Transverse colon (tissue), 4 donors: ENCODE measurements around the gene IMMT. TPM values are rescaled to one million over a fixed set of nuclear protein-coding genes. Genes with fewer than 3 reads are reported as not detected.

ENCODE experiments used
- DNase-seq: peaks from one replicate; pipeline ENCODE4 v3.0.0-alpha.2; 2019
- H3K27ac ChIP-seq, 4 donors: fragments of 200-600 bp; sonication (generic); 2 replicates each; pipeline ENCODE4 v1.5.1; 2016 to 2018; ENCODE audit warnings: inconsistent platforms in 4 of 4
- H3K27me3 ChIP-seq: fragments of 200-600 bp; sonication (generic); 2 replicates; pipeline ENCODE4 v1.5.1; 2017; ENCODE audit warnings: inconsistent platforms
- H3K36me3 ChIP-seq, 4 donors: fragments of 200-600 bp; sonication (generic); 2 replicates each; pipeline ENCODE4 v1.5.1; 2017 to 2019; ENCODE audit warnings: inconsistent platforms in 4 of 4
- H3K4me1 ChIP-seq, 4 donors: fragments of 200-600 bp; sonication (generic); 2 replicates each; pipeline ENCODE4 v1.5.1; 2017 to 2020; ENCODE audit warnings: inconsistent platforms in 4 of 4
- H3K4me3 ChIP-seq, 4 donors: fragments of 200-600 bp; sonication (generic); 1 replicate in 1 of 4; 2 replicates in 3 of 4; pipeline versions ENCODE4 v1.5.1 to v1.6.1; 2017 to 2019; ENCODE audit warnings: inconsistent platforms in 4 of 4
- H3K9me3 ChIP-seq, 2 donors: fragments of 200-600 bp; sonication (generic); 2 replicates each; pipeline ENCODE4 v1.5.1; 2017 to 2019; ENCODE audit warnings: inconsistent platforms in 2 of 2
- CTCF ChIP-seq, 5 experiments: fragments of 200-600 bp in 3 of 5; fragments of 450-650 bp in 2 of 5; sonication (generic) in 3 of 5; IDR thresholded peaks; 1 replicate in 2 of 5; 2 replicates in 3 of 5; pipeline ENCODE4 v1.5.1; 2016 to 2017; ENCODE audit warnings: antibody characterized with exemption in 5 of 5, inconsistent platforms in 3 of 5, mild to moderate bottlenecking in 2 of 5, moderate library complexity in 1 of 5
- EP300 ChIP-seq: sonication (generic); formaldehyde crosslinking; IDR thresholded peaks from one replicate; pipeline ENCODE4 v1.6.1; 2017; ENCODE audit warnings: antibody characterized with exemption, low read depth
- POLR2A ChIP-seq: fragments of 450-650 bp; IDR thresholded peaks from one replicate; pipeline ENCODE4 v1.6.1; 2016; ENCODE audit warnings: antibody characterized with exemption, mild to moderate bottlenecking, moderate library complexity
- POLR2AphosphoS5 ChIP-seq, 3 donors: sonication (generic); formaldehyde crosslinking; IDR thresholded peaks; one replicate each; pipeline ENCODE4 v1.6.1; 2016; ENCODE audit warnings: antibody characterized with exemption in 3 of 3
- WGBS, 2 donors: methylation state at CpG; one replicate each; pipeline ENCODE4 v1.1.5; 2018; ENCODE audit warnings: low coverage in 1 of 2; 5-methylcytosine and 5-hydroxymethylcytosine counted together
- in situ Hi-C, 4 donors: fragments of 200-750 bp; cut with MboI; loops; one replicate each; pipeline versions ENCODE4 v1.15.0 to v1.15.1; 2017; ENCODE audit warnings: low sequenced_read_pairs in 3 of 4, low pct_ligation_motif_present in 1 of 4, low pct_unique_long_range_greater_than_20kb in 1 of 4
- intact Hi-C: fragments of 100-400 bp; cut with DNase I; formaldehyde crosslinking; loops from one replicate; pipeline ENCODE4 v1.15.1; 2023; ENCODE audit warnings: low total_unique reads
- small RNA-seq, 4 donors: library from RNA; depleted of rRNA; stranded (forward); fragments of <200 nt; gene quantifications; one replicate each; pipeline ENCODE3, GENCODE V24; 2016
- total RNA-seq, 4 donors: library from RNA; depleted of rRNA; stranded (reverse); fragments of >200 nt; gene quantifications; one replicate each; pipeline ENCODE4 v1.1.0, GENCODE V29; 2016

IMMT gene
- total RNA-seq, 4 donors from 2014 or later, result 44.4 to 149 (median 85.8) TPM

- TF ChIP-seq EP300, result no peak
- TF ChIP-seq CTCF (IDR thresholded peaks at IDR 0.05), result no peak
- TF ChIP-seq POLR2A, result no peak
- DNase-seq, result no peak
- no peaks in the 10 kb centered on the region for H3K27me3 ChIP-seq
- no peaks in the 10 kb centered on the region for H3K4me1 ChIP-seq
- intact Hi-C loops (no loop called here), in situ Hi-C loops (loop anchor here in 1 of 4 donors (25.0 kb wide), 1 partner anchor 461 kb away; no protein-coding TSS in a partner anchor)
- no peaks in the 10 kb centered on the region for H3K9me3 ChIP-seq
- H3K27ac ChIP-seq, result no peak overlapping the region
- 78 to 100% methylated on average over 1 of the region's 1 CpG for WGBS, 2 donors
- peaks cover 0 to 29% (median 13%) of the 10 kb centered on the region in 4 donors for H3K36me3 ChIP-seq
- H3K4me3 ChIP-seq, result no peak overlapping the region
Observed at GRCh38 chr2:86097913-86098312, 97.3 kb downstream of the IMMT start.

GRCh38 chr2:86097114-86097896 lies 98.0 kb downstream of the IMMT start:
- Histone ChIP-seq H3K27ac (no peak overlapping the region), H3K27me3 (no peaks in the 10 kb centered on the region), H3K4me1 (no peaks in the 10 kb centered on the region), H3K36me3 (peaks cover 0 to 29% (median 13%) of the 10 kb centered on the region in 4 donors), H3K9me3 (no peaks in the 10 kb centered on the region), H3K4me3 (no peak overlapping the region)
- no peak for DNase-seq
- 92 to 94% methylated on average over 3 of the region's 3 CpGs for WGBS, 2 donors
- in situ Hi-C loops, result loop anchor here in 1 of 4 donors (25.0 kb wide), 1 partner anchor 460 kb away; no protein-coding TSS in a partner anchor
- intact Hi-C loops, result no loop called here
- no peak for TF ChIP-seq CTCF (IDR thresholded peaks at IDR 0.05)
- TF ChIP-seq POLR2A, result no peak
- no peak for TF ChIP-seq POLR2AphosphoS5 (IDR thresholded peaks at IDR 0.05)
- no peak for TF ChIP-seq EP300

GRCh38 chr2:86094229-86094628 lies 101.0 kb downstream of the IMMT start:
- intact Hi-C loops, result no loop called here
- WGBS, 2 donors, result 43 to 46% methylated on average over 1 of the region's 1 CpG

More at GRCh38 chr2:86094229-86094628, 101.0 kb downstream of the IMMT start:
- H3K27ac ChIP-seq, result no peak overlapping the region
- H3K4me1 ChIP-seq, result no peaks in the 10 kb centered on the region
- in situ Hi-C loops, result loop anchor here in 1 of 4 donors (25.0 kb wide), 1 partner anchor 457 kb away; no protein-coding TSS in a partner anchor
- no peaks in the 10 kb centered on the region for H3K27me3 ChIP-seq
- H3K9me3 ChIP-seq, result no peaks in the 10 kb centered on the region
- H3K36me3 ChIP-seq, result peaks cover 0 to 38% (median 15%) of the 10 kb centered on the region in 4 donors
- no peak overlapping the region for H3K4me3 ChIP-seq
- TF ChIP-seq POLR2AphosphoS5 (IDR thresholded peaks at IDR 0.05) (no peak), POLR2A (no peak), CTCF (IDR thresholded peaks at IDR 0.05) (no peak), EP300 (no peak)
- DNase-seq, result no peak

Small RNA genes lying within 50 kb of the gene (small RNA-seq; reads per million reads assigned to genes)
- gene MIR4779, result 0 reads per million in 4 donors
- 0 reads per million in 4 donors for gene RF00019
- 1,539 to 9,605 (median 5,845) reads per million in 4 donors for gene SNORD94

Other genes with a start within 250 kb of the IMMT start
- 10 to 100 TPM; 11.1 to 17.6 (median 13.3) TPM for gene POLR1A, start 89.6 kb downstream of the IMMT start, total RNA-seq
- 100 to 1,000 TPM in 1 of 4 donors, 10 to 100 TPM in 3; 67.7 to 189 (median 83.0) TPM for gene PTCD3, start 89.2 kb downstream of the IMMT start, total RNA-seq
- 10 to 100 TPM in 3 of 4 donors, 1 to 10 TPM in 1; 7.2 to 53.2 (median 38.4) TPM for gene MRPL35, start 4.0 kb upstream of the IMMT start, total RNA-seq
- 100 to 1,000 TPM in 1 of 4 donors, 10 to 100 TPM in 3; 14.1 to 196 (median 32.3) TPM for gene REEP1, start 142.2 kb upstream of the IMMT start, total RNA-seq
- 100 to 1,000 TPM in 1 of 4 donors, 10 to 100 TPM in 3; 40.4 to 173 (median 55.0) TPM for gene KDM3A, start 245.9 kb upstream of the IMMT start, total RNA-seq